ENCODE results near the gene STK26.
"Not testable (repeated sequence)": the region's sequence is repeated elsewhere in the genome, so short reads cannot be mapped to it uniquely, and the experiment has no call there.

The STK26 gene

DNA sequence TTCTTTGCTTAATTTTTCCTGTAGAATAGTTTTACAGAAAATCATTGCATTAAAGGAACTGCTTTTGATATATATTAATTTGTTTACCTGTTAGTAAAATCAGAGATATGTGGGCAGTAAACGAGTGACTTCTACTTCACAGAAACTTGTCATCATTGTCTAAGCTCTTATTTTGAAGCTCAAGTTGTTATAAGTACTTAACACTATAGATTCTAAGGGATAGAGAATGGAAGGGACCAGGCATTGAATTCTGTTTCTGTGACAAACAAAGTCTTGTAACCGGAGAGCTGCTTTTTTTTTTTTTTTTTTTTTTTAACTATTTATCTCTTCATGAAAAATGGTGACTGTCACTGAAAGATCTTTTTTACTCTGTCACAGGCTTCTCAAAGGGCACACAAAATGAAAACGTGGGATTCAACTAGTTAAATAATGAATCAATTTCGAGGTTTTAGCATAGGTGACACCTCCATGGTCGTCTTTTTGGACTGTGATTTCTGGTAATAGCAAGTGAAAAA, 14.4 kb downstream of the STK26 start:
- DNase-seq (ENCODE audit: low read depth in 2 of 2) = no peak

- no peak for DNase-seq (ENCODE audit: low read depth in 2 of 2)
These were observed 17.0 kb downstream of the STK26 start for GRCh38 chrX:132040066-132040465.

DNA sequence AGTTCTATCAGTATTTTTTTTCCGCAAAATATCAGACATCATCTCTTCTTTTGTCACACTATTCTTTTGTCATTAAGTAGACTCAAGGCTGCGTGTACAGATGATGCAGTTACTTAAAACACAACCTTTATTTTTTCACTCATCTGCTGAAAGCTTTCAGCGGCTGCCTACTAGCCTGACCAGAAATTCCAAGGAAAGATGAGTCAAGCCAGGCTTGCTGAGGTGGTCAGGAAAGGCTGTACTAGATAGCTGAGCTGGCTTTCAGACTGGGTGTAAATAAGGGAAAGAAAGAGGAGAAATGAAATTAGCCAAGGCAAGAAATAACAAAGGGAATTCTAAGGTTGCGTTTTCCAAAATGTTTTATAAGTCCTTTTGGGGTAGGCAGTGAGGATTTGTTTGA, 17.9 kb downstream of the STK26 start:
- DNase-seq (ENCODE audit: low read depth in 2 of 2) = no peak

- no peak for DNase-seq (ENCODE audit: low read depth in 2 of 2)
These were observed 20.9 kb downstream of the STK26 start for GRCh38 chrX:132043977-132044376.

DNA sequence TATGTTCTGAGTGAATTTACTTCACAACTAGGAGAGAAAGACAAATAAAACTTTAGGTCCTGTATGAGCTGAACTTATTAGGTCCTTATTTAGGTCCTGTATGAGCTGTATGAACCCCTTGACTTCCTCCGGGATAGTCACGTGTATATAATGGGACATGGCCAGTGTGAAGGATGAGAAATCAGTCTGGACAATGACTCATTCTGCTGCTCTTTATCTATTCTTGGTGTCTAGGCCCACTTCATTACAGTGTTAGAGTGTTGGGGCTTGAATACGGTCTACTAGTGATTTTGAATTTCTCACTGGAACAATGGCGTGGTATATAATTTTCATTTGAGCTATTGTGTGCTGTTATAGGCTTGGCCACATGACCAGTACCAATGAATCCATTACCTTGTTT, 21.9 kb downstream of the STK26 start:
- no peak for DNase-seq (ENCODE audit: low read depth in 2 of 2)

DNA sequence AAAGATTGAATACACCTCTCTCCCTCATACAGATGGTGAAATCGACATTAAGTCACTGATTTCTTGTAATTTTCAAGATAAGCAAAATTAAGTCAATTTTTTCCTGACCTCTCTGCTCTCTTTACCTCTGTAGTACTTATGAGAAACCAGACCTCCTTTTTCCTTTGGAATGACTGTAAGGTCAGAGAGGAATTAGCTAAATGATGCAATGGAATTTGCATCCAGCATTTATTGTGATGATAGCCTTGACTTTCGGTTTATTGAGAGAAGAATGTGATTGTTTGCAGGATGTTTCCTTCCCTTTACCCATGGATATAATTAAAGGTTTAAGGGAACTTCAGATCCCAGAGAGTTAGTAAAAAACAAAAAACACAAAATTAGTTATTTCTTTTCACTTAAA, 22.4 kb downstream of the STK26 start:
- no peak for DNase-seq (ENCODE audit: low read depth in 2 of 2)

DNA sequence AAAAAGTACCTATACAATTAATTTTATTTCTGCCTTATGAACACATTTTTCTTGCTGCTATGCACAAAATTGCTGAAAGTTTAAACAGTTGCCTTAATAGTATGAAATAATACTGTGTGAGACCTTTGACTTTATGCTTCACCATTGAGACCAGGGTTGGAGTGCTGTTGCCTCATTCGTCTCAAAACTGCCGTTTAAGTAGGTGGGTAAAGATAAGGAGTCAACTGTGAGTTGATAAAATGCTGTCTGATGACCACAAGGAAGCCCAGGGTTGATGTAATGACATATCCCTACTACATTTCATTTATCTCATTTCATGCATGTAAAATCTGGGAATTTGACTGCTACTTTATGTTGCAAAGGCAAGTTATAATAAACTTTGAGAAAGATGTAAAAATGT, 23.4 kb downstream of the STK26 start:
- DNase-seq (ENCODE audit: low read depth in 2 of 2) = no peak

DNA sequence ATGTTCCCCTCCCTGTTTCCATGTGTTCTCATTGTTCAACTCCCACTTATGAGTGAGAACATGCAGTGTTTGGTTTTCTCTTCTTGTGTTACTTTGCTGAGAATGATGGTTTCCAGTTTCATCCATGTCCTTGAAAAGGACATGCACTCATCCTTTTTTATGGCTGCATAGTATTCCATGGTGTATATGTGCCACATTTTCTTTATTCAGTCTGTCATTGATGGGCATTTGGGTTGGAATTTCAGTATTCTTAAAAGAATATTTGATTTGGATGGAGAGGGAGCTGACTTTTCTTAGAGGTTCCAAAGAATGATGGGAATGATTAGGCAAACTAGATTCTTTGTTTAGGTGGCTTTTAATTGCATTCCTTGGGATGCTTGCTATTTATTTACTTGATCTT, 28.7 kb downstream of the STK26 start:
- DNase-seq (ENCODE audit: low read depth in 2 of 2) = not testable (repeated sequence)

GRCh38 chrX:132058050-132058449, 34.9 kb downstream of the STK26 start:
- DNase-seq (ENCODE audit: low read depth in 2 of 2) = no peak

GRCh38 chrX:132058975-132059374, 35.9 kb downstream of the STK26 start:
- DNase-seq (ENCODE audit: low read depth in 2 of 2) = no peak

- no peak for DNase-seq (ENCODE audit: low read depth in 2 of 2)
These were observed 37.0 kb downstream of the STK26 start for GRCh38 chrX:132059973-132060540.

GRCh38 chrX:132063334-132063733, 40.2 kb downstream of the STK26 start:
- DNase-seq (ENCODE audit: low read depth in 2 of 2) = no peak

DNA sequence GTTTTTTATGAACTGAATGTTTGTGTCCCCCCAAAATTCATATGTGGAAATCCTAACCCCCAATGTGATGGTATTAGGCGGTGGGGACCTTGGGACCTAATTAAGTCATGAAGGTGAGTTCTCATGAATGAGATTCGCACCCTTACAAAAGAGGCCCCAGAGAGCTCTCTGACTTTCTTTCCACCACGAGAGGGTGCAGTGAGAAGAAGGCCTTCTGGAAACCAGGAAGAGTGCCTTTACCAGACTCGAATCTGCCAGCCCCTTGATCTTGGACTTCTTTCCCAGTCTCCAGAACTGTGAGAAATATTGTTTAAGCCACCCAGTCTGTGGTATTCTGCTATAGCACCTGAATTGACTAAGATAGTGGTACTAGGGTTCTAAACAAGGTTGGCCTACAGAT, 40.8 kb downstream of the STK26 start:
- no peak for DNase-seq (ENCODE audit: low read depth in 2 of 2)

DNA sequence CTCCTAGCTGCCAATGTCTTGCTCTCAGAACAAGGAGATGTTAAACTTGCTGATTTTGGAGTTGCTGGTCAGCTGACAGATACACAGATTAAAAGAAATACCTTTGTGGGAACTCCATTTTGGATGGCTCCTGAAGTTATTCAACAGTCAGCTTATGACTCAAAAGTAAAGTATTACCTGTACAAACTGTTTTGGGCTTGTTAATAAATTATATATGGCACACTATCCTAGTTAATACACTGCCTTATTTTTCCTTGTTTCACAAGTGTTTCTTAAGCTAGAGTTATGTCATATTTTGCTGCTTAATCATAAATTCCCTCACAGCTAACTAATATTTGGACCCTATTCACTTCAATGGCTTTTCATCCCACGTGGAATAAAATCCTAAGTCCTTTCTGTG, 45.3 kb downstream of the STK26 start:
- DNase-seq (ENCODE audit: low read depth in 2 of 2) = no peak

DNA sequence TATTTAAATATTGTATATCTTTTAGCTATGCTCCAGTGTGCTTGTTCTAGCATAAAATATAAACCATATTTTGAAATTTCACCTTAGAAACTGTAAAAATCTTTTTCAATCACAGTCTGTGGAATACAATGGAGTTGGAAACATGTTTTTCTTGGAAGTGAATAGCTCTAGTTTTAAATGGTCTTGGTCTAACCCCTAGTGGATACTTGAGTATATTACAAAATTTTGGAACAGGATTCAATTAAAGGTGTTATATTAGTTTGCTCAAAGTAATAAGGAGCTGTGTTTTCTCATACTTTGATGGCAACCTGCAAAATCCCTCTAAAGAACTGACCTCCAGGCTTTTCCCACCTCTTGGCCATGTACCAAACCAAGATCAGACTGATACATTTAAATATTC, 48.2 kb downstream of the STK26 start:
- no peak for DNase-seq (ENCODE audit: low read depth in 2 of 2)

DNA sequence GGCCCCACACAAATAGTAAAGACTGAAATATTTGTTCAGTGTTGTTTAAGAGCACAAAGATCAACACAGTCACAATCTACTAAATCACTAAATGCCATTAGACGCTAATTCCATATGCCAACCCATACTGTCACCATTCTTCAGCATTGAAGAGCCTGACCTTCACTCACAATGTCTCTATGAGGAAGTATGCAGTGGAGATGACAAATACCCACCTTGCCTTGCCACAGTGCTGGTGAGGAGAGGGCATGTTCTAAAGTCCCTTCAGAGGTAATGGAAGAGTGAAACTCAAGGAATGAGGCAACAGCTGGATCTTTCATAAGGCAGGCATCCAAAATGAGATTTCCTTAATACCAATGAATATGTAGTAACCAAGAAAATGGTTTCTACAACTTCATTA, 54.3 kb downstream of the STK26 start:
- DNase-seq (ENCODE audit: low read depth in 2 of 2) = no peak

DNA sequence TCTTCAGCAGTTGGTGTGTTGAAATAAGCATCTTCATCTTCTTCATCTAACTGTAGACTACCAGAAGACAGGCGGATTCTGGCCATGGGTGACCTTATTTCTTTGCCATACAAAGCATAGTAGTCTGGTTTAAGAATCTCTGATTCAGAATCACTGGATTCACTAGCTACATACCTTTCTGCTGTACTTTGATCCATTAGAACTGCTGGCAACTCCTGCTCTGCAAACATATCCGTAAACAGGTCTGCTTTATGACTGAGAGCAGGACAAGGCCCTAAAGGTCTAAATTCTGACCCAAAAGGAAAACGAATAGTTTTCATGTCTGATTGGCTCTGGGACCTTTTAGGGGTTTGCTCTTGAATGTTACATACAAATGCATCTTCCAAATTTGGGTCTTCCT, 54.8 kb downstream of the STK26 start:
- no peak for DNase-seq (ENCODE audit: low read depth in 2 of 2)

DNA sequence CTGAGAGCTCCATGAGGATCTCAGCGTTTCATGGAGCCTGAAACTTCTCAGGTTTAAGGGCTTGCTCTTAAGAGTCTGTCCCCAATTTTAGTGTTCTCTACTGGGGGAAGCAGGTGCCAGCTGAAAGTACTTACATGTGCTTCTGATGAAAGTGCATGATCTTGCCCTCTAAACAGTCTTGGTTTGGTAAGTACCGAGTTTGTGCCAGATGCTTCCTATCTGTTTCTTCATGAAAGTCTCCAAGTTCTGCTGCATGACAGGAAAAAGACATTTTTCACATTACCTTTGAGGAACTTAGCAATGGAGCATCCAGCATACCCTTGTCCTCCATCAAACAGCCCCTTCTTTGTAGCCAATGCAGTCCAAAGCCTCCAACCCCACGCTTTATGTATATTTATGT, 62.7 kb downstream of the STK26 start:
- DNase-seq (ENCODE audit: low read depth in 2 of 2) = no peak

DNA sequence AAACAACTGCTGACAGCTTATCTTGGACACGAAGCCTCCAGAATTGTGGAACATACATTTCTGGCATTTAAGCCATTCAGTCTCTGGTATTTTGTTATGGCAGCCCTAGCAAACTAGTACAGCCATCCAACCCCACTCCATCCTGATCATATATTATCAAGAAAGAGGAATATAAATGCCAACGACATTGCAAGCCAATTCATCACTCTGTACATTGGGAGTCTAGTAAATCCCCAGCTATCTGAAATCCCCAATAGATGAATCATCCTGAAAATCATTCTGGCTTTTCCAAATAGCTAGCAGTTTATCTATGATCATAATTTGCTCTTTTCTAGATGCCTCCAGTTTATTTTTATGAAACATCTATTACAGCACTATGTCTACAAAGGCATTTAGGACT, 63.6 kb downstream of the STK26 start:
- no peak for DNase-seq (ENCODE audit: low read depth in 2 of 2)

DNA sequence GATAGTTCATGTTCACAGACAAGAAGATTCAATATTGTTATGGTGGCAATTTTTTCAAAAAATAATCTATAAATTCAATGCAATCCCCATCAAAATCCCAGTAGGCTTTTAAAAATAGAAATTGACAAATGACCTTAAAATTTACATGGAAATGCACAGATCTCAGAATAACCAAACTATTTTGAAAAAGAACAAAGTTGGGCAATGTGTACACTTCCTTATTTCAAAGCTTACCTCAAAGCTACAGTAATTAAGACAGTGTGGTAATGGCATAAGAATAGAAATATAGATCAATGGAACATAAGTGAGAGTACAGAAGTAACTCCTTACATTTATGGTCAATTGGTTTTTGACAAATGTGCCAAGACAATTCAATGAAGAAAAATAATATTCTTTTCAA, 65.8 kb downstream of the STK26 start:
- DNase-seq (ENCODE audit: low read depth in 2 of 2) = no peak

DNA sequence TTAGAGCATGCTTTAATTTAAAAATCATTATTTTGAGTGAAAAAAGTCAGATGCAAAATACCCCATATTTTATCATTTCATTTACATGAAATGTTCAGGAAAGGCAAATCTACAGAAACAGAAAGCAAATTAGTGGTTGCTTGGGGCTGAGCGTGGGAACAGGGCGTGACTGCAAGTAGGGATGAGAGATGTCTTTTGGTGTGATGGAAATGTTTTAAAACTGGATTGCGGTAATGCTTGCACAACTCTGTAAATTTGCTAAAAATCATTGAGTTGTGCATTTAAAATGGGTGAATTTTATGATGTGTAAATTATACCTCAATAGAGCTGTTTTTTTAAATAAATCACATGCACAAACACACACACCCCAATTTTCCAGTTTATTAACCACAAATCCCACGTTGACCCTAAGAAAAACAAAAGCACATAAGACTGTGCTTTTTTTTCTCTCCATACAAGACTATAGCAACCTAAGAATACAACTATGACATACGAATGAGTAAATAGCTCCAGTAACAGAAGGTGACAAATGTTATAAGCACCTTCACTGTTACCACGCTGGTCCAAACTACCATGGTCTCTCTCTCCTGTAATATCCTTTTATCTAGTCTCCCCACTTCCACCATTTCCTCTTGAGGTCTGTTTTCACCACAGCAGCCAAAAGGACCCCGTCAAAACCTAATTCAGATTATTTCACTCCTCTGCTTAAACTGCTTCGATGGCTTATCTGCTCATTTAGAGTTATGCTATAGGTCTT, 67.5 kb downstream of the STK26 start:
- no peak for DNase-seq (ENCODE audit: low read depth in 2 of 2)

DNA sequence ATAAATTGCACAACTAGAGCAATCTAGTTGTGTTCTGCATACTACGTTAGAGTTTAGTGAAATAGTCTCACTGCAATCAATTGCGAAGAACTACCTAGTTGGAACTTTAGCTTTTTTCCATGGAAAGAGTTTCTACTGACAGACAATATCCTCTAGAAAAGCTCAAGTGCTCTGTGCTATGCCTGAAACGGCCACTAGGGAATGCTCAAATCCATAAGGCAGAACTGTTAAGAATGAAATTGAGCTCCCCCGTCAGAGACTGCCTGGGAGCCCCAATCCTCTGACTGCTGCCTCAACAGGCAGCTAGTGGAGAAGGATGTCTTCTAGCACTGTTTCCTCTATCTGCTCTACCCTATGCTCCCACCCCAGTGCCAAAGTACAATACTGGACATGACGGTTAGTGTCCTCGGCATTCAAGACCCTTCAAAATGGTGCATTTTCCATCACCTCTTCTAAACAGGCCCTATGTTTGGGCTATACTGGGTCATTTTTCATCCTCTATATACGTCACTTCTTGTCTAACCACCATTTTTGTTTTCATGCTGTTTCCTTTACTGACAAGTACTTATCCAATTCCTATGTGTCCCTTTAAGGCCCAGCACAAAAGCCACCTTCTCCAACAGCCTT, 69.5 kb downstream of the STK26 start:
- DNase-seq (ENCODE audit: low read depth in 2 of 2) = peak in 1 of 2 donors; percentile 0

DNA sequence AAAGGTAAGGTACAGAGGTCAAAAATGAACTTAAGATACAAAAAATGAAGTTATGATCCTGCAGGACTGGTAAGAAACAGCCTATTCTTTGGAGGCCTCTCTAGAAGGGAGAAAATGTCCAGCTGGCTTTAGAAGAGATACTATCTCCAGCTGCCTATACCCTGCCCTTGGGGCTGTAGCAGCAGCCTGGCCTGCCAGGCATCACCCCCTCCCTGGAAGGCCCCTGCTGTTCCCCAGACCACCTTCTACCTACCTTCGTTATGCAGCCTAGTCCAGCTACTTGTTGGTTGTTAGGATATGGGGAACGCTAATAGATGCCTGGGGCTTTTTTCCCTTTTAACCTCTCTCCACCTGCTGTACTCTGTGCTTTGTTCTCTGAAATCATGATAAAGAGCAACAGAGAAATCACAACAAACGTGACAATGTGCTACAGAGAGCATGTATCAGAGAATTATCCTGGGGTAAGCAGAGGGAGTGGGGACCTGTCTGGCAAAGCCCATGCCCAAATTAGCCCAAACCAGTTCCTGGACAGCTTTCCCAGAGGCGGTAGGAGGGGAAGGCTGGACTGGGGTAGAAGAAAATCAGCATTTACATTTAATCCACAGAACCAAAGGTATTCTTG, 70.2 kb downstream of the STK26 start:
- DNase-seq (ENCODE audit: low read depth in 2 of 2) = no peak
